Measurements from ENCODE around the gene CADM2. TPM values are rescaled to one million over a fixed set of nuclear protein-coding genes. Genes with fewer than 3 reads are reported as not detected.
A peak's percentile ranks its signal among the peaks of the same experiment; 100 is the strongest.

The CADM2 gene
- total and polyA plus RNA-seq, 2 experiments from 2014 or later: 2.9 to 7.8 TPM

DNA sequence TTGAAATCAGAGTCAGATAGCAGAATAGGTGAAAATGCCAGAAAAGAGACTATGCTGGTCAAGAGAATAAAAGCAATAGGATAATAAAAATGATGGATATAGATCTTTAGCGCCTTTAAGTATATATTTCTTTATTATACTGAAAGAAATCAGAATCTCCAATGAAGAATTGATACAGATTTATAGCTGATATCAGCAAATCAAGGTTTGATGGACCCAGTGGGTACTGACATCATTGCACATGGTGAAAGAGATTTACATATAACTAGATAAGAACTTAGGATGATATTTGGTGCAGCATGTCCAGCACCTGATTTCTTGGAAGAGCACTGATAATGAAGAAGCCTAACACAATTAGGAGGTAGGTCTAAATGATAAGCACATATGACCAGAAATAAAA lies 18.2 kb downstream of the CADM2 start:
- 76% methylated on average over 1 of the region's 1 CpG for WGBS (ENCODE audit: low lambda C conversion rate, missing lambda C conversion rate)
- Histone ChIP-seq H3K9me2 (replicated peaks; ENCODE audit: insufficient read depth) (no peaks in the 10 kb centered on the region), H3K27me3 (no peaks in the 10 kb centered on the region), H3K4me3 (no peak overlapping the region), H4K20me1 (ENCODE audit: insufficient read depth, poor library complexity, severe bottlenecking) (no peaks in the 10 kb centered on the region), H3K36me3 (replicated peaks; ENCODE audit: insufficient read depth, low read depth) (no peaks in the 10 kb centered on the region), H2AFZ (no peak overlapping the region), H3K4me1 (ENCODE audit: insufficient read depth) (no peaks in the 10 kb centered on the region), H3K4me2 (no peak overlapping the region), H3K27ac (no peak overlapping the region), H3K79me2 (no peaks in the 10 kb centered on the region), H3K9me3 (ENCODE audit: low read depth) (no peaks in the 10 kb centered on the region)
- TF ChIP-seq EZH2phosphoT487 (IDR thresholded peaks at IDR 0.05; ENCODE audit: low read depth, severe bottlenecking, unreplicated experiment) (no peak), CTCF (IDR thresholded peaks at IDR 0.05; ENCODE audit: poor library complexity) (no peak), EZH2 (IDR thresholded peaks at IDR 0.05; ENCODE audit: borderline replicate concordance) (no peak)
- no peak for DNase-seq (ENCODE audit: low spot score)

GRCh38 chr3:84978843-84979242 lies 20.1 kb downstream of the CADM2 start:
- Histone ChIP-seq H3K4me3 (no peak overlapping the region), H3K4me1 (ENCODE audit: insufficient read depth) (no peaks in the 10 kb centered on the region), H3K9me3 (ENCODE audit: low read depth) (no peaks in the 10 kb centered on the region), H3K27ac (no peak overlapping the region), H3K79me2 (no peaks in the 10 kb centered on the region), H3K9me2 (replicated peaks; ENCODE audit: insufficient read depth) (no peaks in the 10 kb centered on the region), H4K20me1 (ENCODE audit: insufficient read depth, poor library complexity, severe bottlenecking) (no peaks in the 10 kb centered on the region), H3K27me3 (no peaks in the 10 kb centered on the region), H3K36me3 (replicated peaks; ENCODE audit: insufficient read depth, low read depth) (no peaks in the 10 kb centered on the region), H3K4me2 (no peak overlapping the region), H2AFZ (no peak overlapping the region)
- 55% methylated on average over 2 of the region's 2 CpGs for WGBS (ENCODE audit: low lambda C conversion rate, missing lambda C conversion rate)
- TF ChIP-seq EZH2phosphoT487 (IDR thresholded peaks at IDR 0.05; ENCODE audit: low read depth, severe bottlenecking, unreplicated experiment) (no peak), EZH2 (IDR thresholded peaks at IDR 0.05; ENCODE audit: borderline replicate concordance) (no peak), CTCF (IDR thresholded peaks at IDR 0.05; ENCODE audit: poor library complexity) (no peak)
- DNase-seq (ENCODE audit: low spot score): no peak

DNA sequence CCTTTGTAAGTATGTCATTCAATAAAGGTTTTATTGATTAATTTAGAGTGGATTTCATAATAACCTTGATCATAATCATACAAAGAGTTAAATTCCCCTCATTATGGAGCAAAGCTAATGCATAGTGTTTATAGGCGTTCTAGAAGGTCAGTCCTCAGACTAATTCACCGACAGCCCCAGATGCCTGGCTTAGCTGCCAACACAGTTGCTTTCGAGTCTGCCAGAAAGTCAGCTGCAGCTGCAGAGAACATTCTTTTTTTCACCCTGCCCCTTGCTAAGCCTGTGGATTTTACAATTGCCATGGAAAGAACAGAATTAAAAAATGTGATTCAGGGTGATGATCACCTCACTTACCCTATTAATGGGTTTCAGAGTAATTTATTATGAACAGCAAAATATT lies 21.2 kb downstream of the CADM2 start:
- TF ChIP-seq EZH2 (IDR thresholded peaks at IDR 0.05; ENCODE audit: borderline replicate concordance) (no peak), CTCF (IDR thresholded peaks at IDR 0.05; ENCODE audit: poor library complexity) (no peak)
- WGBS (ENCODE audit: low lambda C conversion rate, missing lambda C conversion rate): 34% methylated on average over 3 of the region's 3 CpGs
- Histone ChIP-seq H3K27ac (no peak overlapping the region), H2AFZ (no peak overlapping the region), H3K9me3 (ENCODE audit: low read depth) (no peaks in the 10 kb centered on the region), H3K4me2 (no peak overlapping the region), H3K4me1 (ENCODE audit: insufficient read depth) (no peaks in the 10 kb centered on the region), H3K9me2 (replicated peaks; ENCODE audit: insufficient read depth) (no peaks in the 10 kb centered on the region), H3K27me3 (no peaks in the 10 kb centered on the region), H4K20me1 (ENCODE audit: insufficient read depth, poor library complexity, severe bottlenecking) (no peaks in the 10 kb centered on the region), H3K36me3 (replicated peaks; ENCODE audit: insufficient read depth, low read depth) (no peaks in the 10 kb centered on the region), H3K4me3 (no peak overlapping the region), H3K79me2 (no peaks in the 10 kb centered on the region)
- peak; percentile 6 for DNase-seq (ENCODE audit: low spot score)

DNA sequence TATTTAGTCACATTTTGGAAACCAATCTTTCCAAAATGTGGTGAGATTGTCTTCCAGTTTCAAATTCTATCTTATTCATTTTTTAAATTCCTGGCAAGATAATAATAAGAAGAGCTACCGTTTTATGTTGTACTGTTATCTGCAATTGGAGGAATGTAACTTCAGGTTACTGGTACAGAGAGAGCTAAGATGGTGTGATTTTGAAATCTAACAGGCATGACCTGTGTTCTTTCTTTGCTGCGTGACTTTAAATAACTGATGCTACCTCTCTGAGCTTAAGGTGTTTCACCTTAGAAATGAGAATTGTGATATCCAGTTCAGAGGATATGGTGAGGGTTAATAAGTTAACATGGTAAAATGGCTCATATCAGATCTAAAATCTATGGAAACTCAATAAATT lies 21.7 kb downstream of the CADM2 start:
- no peak for TF ChIP-seq CTCF (IDR thresholded peaks at IDR 0.05; ENCODE audit: poor library complexity)
- no peak for TF ChIP-seq EZH2phosphoT487 (IDR thresholded peaks at IDR 0.05; ENCODE audit: low read depth, severe bottlenecking, unreplicated experiment)
- no peak for TF ChIP-seq EZH2 (IDR thresholded peaks at IDR 0.05; ENCODE audit: borderline replicate concordance)
- no peaks in the 10 kb centered on the region for H3K9me3 ChIP-seq (ENCODE audit: low read depth)
- H3K27ac ChIP-seq: no peak overlapping the region
- no peaks in the 10 kb centered on the region for H3K36me3 ChIP-seq (replicated peaks; ENCODE audit: insufficient read depth, low read depth)
- no peak overlapping the region for H2AFZ ChIP-seq
- no peaks in the 10 kb centered on the region for H3K9me2 ChIP-seq (replicated peaks; ENCODE audit: insufficient read depth)
- H4K20me1 ChIP-seq (ENCODE audit: insufficient read depth, poor library complexity, severe bottlenecking): no peaks in the 10 kb centered on the region
- H3K4me3 ChIP-seq: no peak overlapping the region
- no peak for DNase-seq (ENCODE audit: low spot score)
- no peak overlapping the region for H3K4me2 ChIP-seq
- H3K4me1 ChIP-seq (ENCODE audit: insufficient read depth): no peaks in the 10 kb centered on the region
- WGBS (ENCODE audit: low lambda C conversion rate, missing lambda C conversion rate): 65% methylated on average over 2 of the region's 2 CpGs
- H3K79me2 ChIP-seq: no peaks in the 10 kb centered on the region
- H3K27me3 ChIP-seq: no peaks in the 10 kb centered on the region

All from hepatocyte (in vitro differentiated cells).